Placental pericyte (primary cell): ENCODE data around the gene TCL1A. TPM values are rescaled to one million over a fixed set of nuclear protein-coding genes. Genes with fewer than 3 reads are reported as not detected.

Experiments used
- small RNA-seq: library from RNA; depleted of rRNA; stranded (forward); fragments of <200 nt; gene quantifications from one replicate; pipeline ENCODE3, GENCODE V24; 2012; ENCODE audit warnings: low replicate concordance
- total RNA-seq: library from RNA; depleted of rRNA; stranded (reverse); fragments of >200 nt; gene quantifications from 2 replicates; pipeline ENCODE4 v1.2.3, GENCODE V29; 2012

Gene TCL1A
- not detected in 2 replicates for total RNA-seq

GRCh38 chr14:95713596-95714371 is at the start of gene TCL1A:
Gene TCL1A (minus strand): TSS chr14:95714125. CDS start chr14:95714066, 59 bp downstream.

GRCh38 chr14:95685978-95686922 is 27.7 kb downstream of the TCL1A start, which contains the start of gene TCL1B:
Gene TCL1B (plus strand): TSS chr14:95686426. CDS start chr14:95686468, 42 bp downstream.

Small RNAs within 50 kb of the gene (small RNA-seq; reads per million reads assigned to genes)
- gene RF02193, result not detected

Other genes with a start within 250 kb of the TCL1A start
- gene SYNE3, start 197.5 kb downstream of the TCL1A start, total RNA-seq, result 16.9 and 19.0 TPM in 2 replicates
- 21.9 and 44.4 TPM in 2 replicates for gene GLRX5, start 179.1 kb downstream of the TCL1A start, total RNA-seq
- not detected in 2 replicates for gene TCL1B, start 27.7 kb downstream of the TCL1A start, total RNA-seq
- gene TUNAR, start 162.7 kb upstream of the TCL1A start, total RNA-seq, result not detected in 2 replicates